Caco-2 (cell line): ENCODE results near the gene SHLD1. TPM values are rescaled to one million over a fixed set of nuclear protein-coding genes. Genes with fewer than 3 reads are reported as not detected.

ENCODE experiments used
- BruUV-seq: library from RNA; stranded (reverse); fragments of 400-500 nt; replicated peaks from 2 replicates; lab custom pipeline; 2021; lab: Mats Ljungman, UMichigan
- CTCF ChIA-PET: fragments of 300-600 bp; sonication (Branson Sonifier 250); formaldehyde crosslinking; loops from one replicate; lab custom pipeline; 2022; ENCODE audit warnings: antibody characterized with exemption; lab: Charles Lee
- POLR2A ChIA-PET: fragments of 300-600 bp; sonication (Branson Sonifier 250); formaldehyde crosslinking; loops from one replicate; lab custom pipeline; 2022; ENCODE audit warnings: antibody characterized with exemption; lab: Charles Lee
- DNase-seq, 2 experiments: peaks; one replicate each; pipeline versions ENCODE4 v3.0.0 to v3.0.0-alpha.2; 2020 to 2022
- H3K27me3 ChIP-seq: replicated peaks from 2 replicates; pipeline ENCODE4 v1.6.0; 2011; ENCODE audit warnings: low read length; ENCODE audit not compliant: control insufficient read depth, insufficient read depth
- H3K36me3 ChIP-seq: 2 replicates; pipeline ENCODE4 v1.5.1; 2011; ENCODE audit warnings: low read length; ENCODE audit not compliant: control insufficient read depth, insufficient read depth
- H3K4me1 ChIP-seq: fragments of 250-450 bp; sonication (Bioruptor Pico); 2 replicates; pipeline ENCODE4 v1.5.1; 2020; ENCODE audit warnings: mild to moderate bottlenecking
- H3K4me3 ChIP-seq: 2 replicates; pipeline ENCODE4 v1.5.1; 2011; ENCODE audit warnings: low read depth, mild to moderate bottlenecking, control low read depth, low read length
- H3K9me3 ChIP-seq: fragments of 250-450 bp; sonication (Bioruptor Pico); 2 replicates; pipeline ENCODE4 v1.5.1; 2020; ENCODE audit warnings: mild to moderate bottlenecking, moderate library complexity
- H3K27ac Mint-ChIP-seq: one replicate; pipeline ENCODE4 v1.8.0; 2022; ENCODE audit warnings: mixed read lengths; ENCODE audit not compliant: unreplicated experiment
- H3K27me3 Mint-ChIP-seq: one replicate; pipeline ENCODE4 v1.8.0; 2022; ENCODE audit warnings: mixed read lengths; ENCODE audit not compliant: insufficient read depth, unreplicated experiment
- H3K36me3 Mint-ChIP-seq: one replicate; pipeline ENCODE4 v1.8.0; 2022; ENCODE audit warnings: mild to moderate bottlenecking, mixed read lengths; ENCODE audit not compliant: insufficient read depth, unreplicated experiment
- H3K4me1 Mint-ChIP-seq: one replicate; pipeline ENCODE4 v1.8.0; 2022; ENCODE audit warnings: low read depth, mixed read lengths; ENCODE audit not compliant: unreplicated experiment
- H3K4me3 Mint-ChIP-seq: one replicate; pipeline ENCODE4 v1.8.0; 2022; ENCODE audit warnings: mild to moderate bottlenecking, moderate library complexity, mixed read lengths; ENCODE audit not compliant: unreplicated experiment
- H3K9me3 Mint-ChIP-seq: one replicate; pipeline ENCODE4 v1.8.0; 2022; ENCODE audit warnings: mixed read lengths; ENCODE audit not compliant: unreplicated experiment
- intact Hi-C: fragments of 100-400 bp; cut with micrococcal nuclease; formaldehyde crosslinking; loops from one replicate; pipeline ENCODE4 v1.10.0; 2022; ENCODE audit not compliant: unreplicated experiment
- total RNA-seq: library from RNA; stranded (reverse); gene quantifications from 2 replicates; pipeline ENCODE4 v1.2.3, GENCODE V29; 2022
- TF ChIP-seq, protein P1 (sequence below), 2 experiments: fragments of 200-600 bp in 1 of 2; IDR thresholded peaks; 1 replicate in 1 of 2; 2 replicates in 1 of 2; pipeline versions ENCODE4 v1.5.1 to v1.8.0; 2011 to 2022; ENCODE audit warnings: antibody characterized with exemption in 1 of 2, control low read depth in 1 of 2, inconsistent platforms in 1 of 2, low read depth in 1 of 2, low read length in 1 of 2, mild to moderate bottlenecking in 1 of 2, moderate library complexity in 1 of 2; ENCODE audit not compliant: insufficient read depth in 1 of 2, severe bottlenecking in 1 of 2, unreplicated experiment in 1 of 2

The SHLD1 gene
- total RNA-seq, 1 experiment from 2014 or later: 4.8 TPM

DNA sequence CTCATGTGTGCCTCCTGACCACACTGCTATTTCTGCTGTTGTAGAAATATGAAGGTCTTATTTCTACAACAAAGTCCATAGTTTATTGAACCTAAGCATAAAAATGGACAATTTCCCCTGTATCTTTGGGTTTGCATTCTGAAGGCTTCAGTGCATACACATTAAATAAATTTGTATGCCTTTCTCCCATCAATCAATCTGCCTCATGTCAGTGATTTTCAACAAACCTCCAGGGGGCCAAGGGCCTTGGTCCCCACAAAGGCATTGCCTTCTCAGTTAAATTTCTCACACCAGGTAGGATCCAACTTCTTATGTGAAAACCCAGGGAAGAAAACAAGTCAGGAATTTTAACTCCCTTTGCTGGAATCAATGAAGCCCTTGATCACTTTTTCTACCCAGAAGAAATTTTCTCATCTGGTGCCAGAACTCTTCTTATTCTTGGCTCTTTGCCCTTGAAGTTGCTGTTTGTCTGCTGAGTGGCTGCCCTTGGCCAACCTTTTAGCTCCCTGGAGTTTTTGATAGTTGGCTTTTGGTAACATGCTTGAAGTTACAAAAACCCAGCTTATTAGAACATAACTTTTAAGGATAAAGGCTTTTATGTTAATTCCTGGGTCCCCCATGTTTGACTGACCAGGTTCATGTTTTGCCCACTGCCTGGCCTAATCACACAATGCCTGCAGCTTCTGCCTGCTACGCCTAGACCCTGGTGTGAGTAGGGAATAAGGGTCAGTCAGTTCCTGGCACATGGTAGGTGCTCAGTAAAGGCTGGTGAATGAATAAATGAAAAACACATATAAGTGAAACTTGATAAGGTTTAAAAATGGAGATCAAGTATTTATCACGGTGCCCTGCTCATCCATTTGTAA is 37.0 kb downstream of the SHLD1 start:
- POLR2A ChIA-PET: interaction anchor here (0.5 kb wide), 1 partner anchor 219 kb away, joined by 3 read pairs; no protein-coding TSS in a partner anchor

DNA sequence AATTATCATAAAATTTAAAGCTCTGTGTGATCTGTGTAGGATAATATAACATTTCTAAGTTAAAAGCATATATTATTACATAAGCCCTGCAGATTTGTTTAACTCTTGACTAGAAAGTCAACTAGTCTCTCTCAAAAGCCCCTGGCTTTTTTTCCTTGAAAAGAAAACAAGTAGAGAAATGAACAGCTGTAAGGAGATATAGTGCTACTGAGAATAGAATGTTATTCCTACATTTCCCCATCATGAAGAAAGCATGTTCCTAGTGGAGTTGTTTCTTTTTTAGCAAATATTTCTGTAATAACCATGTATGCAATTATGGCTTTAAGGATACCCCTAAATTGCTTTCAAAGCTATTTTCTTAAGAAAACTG is 37.6 kb downstream of the SHLD1 start:
- peaks cover 7% of the 10 kb centered on the region for H3K36me3 Mint-ChIP-seq
- TF ChIP-seq, protein P1, sequence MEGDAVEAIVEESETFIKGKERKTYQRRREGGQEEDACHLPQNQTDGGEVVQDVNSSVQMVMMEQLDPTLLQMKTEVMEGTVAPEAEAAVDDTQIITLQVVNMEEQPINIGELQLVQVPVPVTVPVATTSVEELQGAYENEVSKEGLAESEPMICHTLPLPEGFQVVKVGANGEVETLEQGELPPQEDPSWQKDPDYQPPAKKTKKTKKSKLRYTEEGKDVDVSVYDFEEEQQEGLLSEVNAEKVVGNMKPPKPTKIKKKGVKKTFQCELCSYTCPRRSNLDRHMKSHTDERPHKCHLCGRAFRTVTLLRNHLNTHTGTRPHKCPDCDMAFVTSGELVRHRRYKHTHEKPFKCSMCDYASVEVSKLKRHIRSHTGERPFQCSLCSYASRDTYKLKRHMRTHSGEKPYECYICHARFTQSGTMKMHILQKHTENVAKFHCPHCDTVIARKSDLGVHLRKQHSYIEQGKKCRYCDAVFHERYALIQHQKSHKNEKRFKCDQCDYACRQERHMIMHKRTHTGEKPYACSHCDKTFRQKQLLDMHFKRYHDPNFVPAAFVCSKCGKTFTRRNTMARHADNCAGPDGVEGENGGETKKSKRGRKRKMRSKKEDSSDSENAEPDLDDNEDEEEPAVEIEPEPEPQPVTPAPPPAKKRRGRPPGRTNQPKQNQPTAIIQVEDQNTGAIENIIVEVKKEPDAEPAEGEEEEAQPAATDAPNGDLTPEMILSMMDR (IDR thresholded peaks at IDR 0.05; ENCODE audit: insufficient read depth in 1 of 2, low read depth in 1 of 2, low read length in 1 of 2, severe bottlenecking in 1 of 2, unreplicated experiment in 1 of 2): no peak

More for the DNA sequence above, 37.0 kb downstream of the SHLD1 start:
- Mint-ChIP-seq H3K36me3 (peaks cover 5% of the 10 kb centered on the region), H3K4me1 (peaks cover 8% of the 10 kb centered on the region), H3K4me3 (no peak overlapping the region), H3K27ac (peak overlapping the region; percentile 60), H3K9me3 (no peaks in the 10 kb centered on the region), H3K27me3 (no peaks in the 10 kb centered on the region)
- Histone ChIP-seq H3K36me3 (peaks cover 2% of the 10 kb centered on the region; the same call in 1 of the 2 replicates), H3K9me3 (no peaks in the 10 kb centered on the region), H3K4me3 (no peak overlapping the region), H3K4me1 (peaks cover 17% of the 10 kb centered on the region), H3K27me3 (no peaks in the 10 kb centered on the region)
- CTCF ChIA-PET: interaction anchor here (1.0 to 2.3 kb wide), 5 partner anchors 35 to 258 kb away, joined by 4 to 26 read pairs (median 6); partner anchors contain the start of gene SHLD1
- no peak for DNase-seq
- BruUV-seq: no TSS peak
- TF ChIP-seq, protein P1 (IDR thresholded peaks at IDR 0.05; ENCODE audit: insufficient read depth in 1 of 2, low read depth in 1 of 2, low read length in 1 of 2, severe bottlenecking in 1 of 2, unreplicated experiment in 1 of 2): no peak
- intact Hi-C loops: loop anchor here (10.0 kb wide), 1 partner anchor 112 kb away; no protein-coding TSS in a partner anchor

DNA sequence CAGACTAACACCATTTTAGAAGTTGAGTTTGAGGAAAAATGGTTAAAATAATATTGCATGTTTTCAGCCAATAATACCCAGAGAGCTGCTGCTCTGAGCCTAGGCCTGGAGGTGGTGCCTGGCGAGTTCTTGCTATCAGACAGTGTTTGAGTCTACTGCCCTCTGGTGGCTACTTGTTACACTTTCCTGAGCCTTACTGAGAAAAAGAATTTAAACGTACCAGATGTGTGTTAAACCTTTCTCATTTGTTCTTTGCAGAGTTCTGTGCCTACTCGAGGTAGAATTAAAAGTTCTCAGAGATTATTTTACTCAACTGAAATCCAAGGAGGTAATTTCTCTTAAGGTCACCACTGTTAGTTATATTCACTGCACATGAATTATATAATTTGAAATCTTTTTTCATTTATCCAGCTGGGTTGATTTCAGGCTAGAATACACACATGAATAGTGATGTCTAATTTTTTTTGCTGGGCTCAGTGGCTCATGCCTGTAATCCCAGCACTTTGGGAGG is 38.2 kb downstream of the SHLD1 start:
- peak; percentile 82 to 83 for DNase-seq
- TF ChIP-seq, protein P1 (IDR thresholded peaks at IDR 0.05; ENCODE audit: insufficient read depth in 1 of 2, low read depth in 1 of 2, low read length in 1 of 2, severe bottlenecking in 1 of 2, unreplicated experiment in 1 of 2): peak; percentile 86 to 96
- H3K4me3 ChIP-seq: no peak overlapping the region
- intact Hi-C loops: loop anchor here (1.0 to 10.0 kb wide), 5 partner anchors 114 to 259 kb away; no protein-coding TSS in a partner anchor
- Mint-ChIP-seq H3K27me3 (no peaks in the 10 kb centered on the region), H3K9me3 (no peaks in the 10 kb centered on the region), H3K4me3 (no peak overlapping the region), H3K27ac (no peak overlapping the region), H3K36me3 (peaks cover 7% of the 10 kb centered on the region), H3K4me1 (peaks cover 7% of the 10 kb centered on the region)
- CTCF ChIA-PET: interaction anchor here (0.7 to 2.3 kb wide), 8 partner anchors 9 to 465 kb away, joined by 3 to 26 read pairs (median 4); partner anchors contain the start of gene SHLD1
- POLR2A ChIA-PET: no interaction called here
- H3K27me3 ChIP-seq: no peaks in the 10 kb centered on the region
- H3K36me3 ChIP-seq: peaks cover 2% of the 10 kb centered on the region; the same call in 1 of the 2 replicates
- BruUV-seq: no TSS peak
- peaks cover 8% of the 10 kb centered on the region for H3K4me1 ChIP-seq
- no peaks in the 10 kb centered on the region for H3K9me3 ChIP-seq

More for the DNA sequence above, 37.6 kb downstream of the SHLD1 start:
- BruUV-seq: no TSS peak
- H3K36me3 ChIP-seq: peaks cover 2% of the 10 kb centered on the region; the same call in 1 of the 2 replicates
- H3K4me3 Mint-ChIP-seq: no peak overlapping the region
- DNase-seq: no peak
- H3K9me3 Mint-ChIP-seq: no peaks in the 10 kb centered on the region
- no peak overlapping the region for H3K4me3 ChIP-seq
- ChIA-PET CTCF (interaction anchor here (1.0 to 2.3 kb wide), 6 partner anchors 8 to 259 kb away, joined by 4 to 26 read pairs (median 6); partner anchors contain the start of gene SHLD1), POLR2A (no interaction called here)
- no peak overlapping the region for H3K27ac Mint-ChIP-seq
- H3K27me3 Mint-ChIP-seq: no peaks in the 10 kb centered on the region
- H3K4me1 Mint-ChIP-seq: peaks cover 7% of the 10 kb centered on the region
- H3K9me3 ChIP-seq: no peaks in the 10 kb centered on the region
- peaks cover 10% of the 10 kb centered on the region for H3K4me1 ChIP-seq
- intact Hi-C loops: loop anchor here (1.0 to 10.0 kb wide), 5 partner anchors 113 to 258 kb away; no protein-coding TSS in a partner anchor
- H3K27me3 ChIP-seq: no peaks in the 10 kb centered on the region
